Uterus (tissue), 4 donors: Measurements from ENCODE around the gene XYLT1. TPM values are rescaled to one million over a fixed set of nuclear protein-coding genes. Genes with fewer than 3 reads are reported as not detected.

Experiments used
- DNase-seq, 2 donors: peaks; one replicate each; pipeline ENCODE4 v3.0.0-alpha.2; 2019 to 2020
- H3K27ac ChIP-seq, 2 donors: fragments of 200-600 bp; sonication (generic); 1 replicate in 1 of 2; 2 replicates in 1 of 2; pipeline ENCODE4 v1.5.1; 2016 to 2018
- H3K27me3 ChIP-seq, 2 donors: fragments of 200-600 bp; sonication (generic); one replicate each; pipeline ENCODE4 v1.5.1; 2018 to 2019; ENCODE audit warnings: control low read depth in 1 of 2
- H3K36me3 ChIP-seq, 2 donors: fragments of 200-600 bp; sonication (generic); one replicate each; pipeline ENCODE4 v1.5.1; 2019; ENCODE audit warnings: control low read depth in 1 of 2
- H3K4me1 ChIP-seq, 2 donors: fragments of 200-600 bp; sonication (generic); one replicate each; pipeline ENCODE4 v1.5.1; 2018 to 2019; ENCODE audit warnings: control low read depth in 1 of 2
- H3K4me3 ChIP-seq, 2 donors: fragments of 200-600 bp; sonication (generic); 1 replicate in 1 of 2; 2 replicates in 1 of 2; pipeline ENCODE4 v1.5.1; 2018 to 2019; ENCODE audit warnings: mild to moderate bottlenecking in 1 of 2
- H3K9me3 ChIP-seq, 2 donors: fragments of 200-600 bp; sonication (generic); one replicate each; pipeline ENCODE4 v1.5.1; 2019; ENCODE audit warnings: control low read depth in 1 of 2
- POLR2A ChIP-seq, 2 donors: fragments of 450-650 bp; IDR thresholded peaks; one replicate each; pipeline ENCODE4 v1.6.1; 2016; ENCODE audit warnings: antibody characterized with exemption in 2 of 2, mild to moderate bottlenecking in 1 of 2, moderate library complexity in 1 of 2
- intact Hi-C: fragments of 100-400 bp; cut with DNase I; formaldehyde crosslinking; loops from one replicate; pipeline ENCODE4 v1.15.1; 2023; ENCODE audit warnings: low total_unique reads
- total RNA-seq, 4 donors: library from RNA; depleted of rRNA in 3 of 4; stranded (reverse); fragments of >200 nt in 3 of 4; gene quantifications; one replicate each; pipeline versions ENCODE4 v1.1.0 to v1.2.4, GENCODE V29; 2014 to 2023
- TF ChIP-seq, protein P1 (sequence below), 4 experiments: fragments of 200-600 bp in 2 of 4; fragments of 450-650 bp in 2 of 4; sonication (generic) in 2 of 4; IDR thresholded peaks; one replicate each; pipeline ENCODE4 v1.5.1; 2016 to 2019; ENCODE audit warnings: antibody characterized with exemption in 4 of 4, mild to moderate bottlenecking in 2 of 4, moderate library complexity in 1 of 4
- donor health status: DM: yes; HTN: yes; CAD: no.

Gene XYLT1
- total RNA-seq, 4 donors from 2014 or later: 1.5 to 42.2 (median 15.7) TPM

DNA sequence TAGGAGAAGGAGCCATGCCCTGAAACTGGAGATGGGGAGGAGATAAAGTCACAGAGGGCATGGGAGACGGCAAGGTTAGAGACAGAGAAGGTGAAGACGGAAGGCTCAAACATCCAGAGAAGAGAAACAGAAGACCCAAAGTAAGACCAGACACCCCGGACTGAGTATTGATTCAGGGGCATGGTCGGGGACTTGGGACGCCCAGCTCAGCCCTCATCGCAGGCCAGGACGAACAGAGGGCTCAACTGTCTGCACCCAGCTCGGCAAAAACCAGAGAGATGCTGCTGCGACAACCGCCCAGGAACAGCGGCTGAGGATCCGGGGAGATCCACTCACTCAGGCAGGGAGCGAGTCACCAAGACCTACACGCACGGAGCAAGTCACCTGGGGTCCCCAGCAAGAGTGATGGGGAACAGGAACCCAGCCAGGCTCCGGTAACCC lies 999 bp downstream of the XYLT1 start:
- no peaks in the 10 kb centered on the region for H3K4me1 ChIP-seq

DNA sequence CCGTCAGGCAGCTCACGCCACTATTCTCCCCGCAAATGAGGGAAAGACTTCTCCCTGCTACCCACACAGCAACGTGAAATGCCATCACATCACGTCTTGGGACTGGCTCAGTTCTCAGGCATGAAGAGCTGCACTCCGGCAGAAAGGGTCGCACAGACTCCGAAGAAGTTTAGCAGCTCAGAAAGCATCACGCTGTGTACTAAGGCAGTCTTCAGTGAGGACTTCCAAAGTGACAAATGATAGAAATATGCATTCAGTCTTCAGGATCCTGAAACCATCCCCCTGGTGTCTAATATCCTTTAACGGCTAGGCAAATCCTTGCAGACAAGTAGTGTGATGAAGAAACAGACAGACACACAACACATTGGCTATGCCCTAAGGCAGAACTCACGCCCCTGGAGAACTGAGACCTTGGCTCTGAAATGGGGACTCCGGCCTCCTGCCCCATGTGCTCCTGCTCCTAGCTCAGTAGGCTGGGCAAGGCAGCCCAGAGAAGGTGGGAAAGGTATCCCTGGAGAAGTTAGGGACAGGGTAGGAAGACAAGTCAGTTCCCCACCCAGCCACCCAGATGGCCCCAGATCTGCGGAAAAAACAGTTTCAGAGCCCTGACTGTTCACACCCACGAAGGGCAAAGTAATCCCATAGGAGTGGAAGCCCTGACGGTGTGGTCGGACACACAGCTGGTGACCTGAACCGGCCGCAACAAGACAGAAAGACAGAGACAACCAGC lies 1.6 kb downstream of the XYLT1 start:
- Histone ChIP-seq H3K27me3 (no peaks in the 10 kb centered on the region), H3K4me3 (peak overlapping the region; percentile 54 to 66), H3K4me1 (no peaks in the 10 kb centered on the region), H3K36me3 (no peaks in the 10 kb centered on the region), H3K9me3 (no peaks in the 10 kb centered on the region), H3K27ac (peak overlapping the region; percentile 88 to 98)
- intact Hi-C loops: loop anchor here (10.0 kb wide), 1 partner anchor 94 kb away; no protein-coding TSS in a partner anchor
- no peak for TF ChIP-seq POLR2A (IDR thresholded peaks at IDR 0.05)
- TF ChIP-seq, protein P1, sequence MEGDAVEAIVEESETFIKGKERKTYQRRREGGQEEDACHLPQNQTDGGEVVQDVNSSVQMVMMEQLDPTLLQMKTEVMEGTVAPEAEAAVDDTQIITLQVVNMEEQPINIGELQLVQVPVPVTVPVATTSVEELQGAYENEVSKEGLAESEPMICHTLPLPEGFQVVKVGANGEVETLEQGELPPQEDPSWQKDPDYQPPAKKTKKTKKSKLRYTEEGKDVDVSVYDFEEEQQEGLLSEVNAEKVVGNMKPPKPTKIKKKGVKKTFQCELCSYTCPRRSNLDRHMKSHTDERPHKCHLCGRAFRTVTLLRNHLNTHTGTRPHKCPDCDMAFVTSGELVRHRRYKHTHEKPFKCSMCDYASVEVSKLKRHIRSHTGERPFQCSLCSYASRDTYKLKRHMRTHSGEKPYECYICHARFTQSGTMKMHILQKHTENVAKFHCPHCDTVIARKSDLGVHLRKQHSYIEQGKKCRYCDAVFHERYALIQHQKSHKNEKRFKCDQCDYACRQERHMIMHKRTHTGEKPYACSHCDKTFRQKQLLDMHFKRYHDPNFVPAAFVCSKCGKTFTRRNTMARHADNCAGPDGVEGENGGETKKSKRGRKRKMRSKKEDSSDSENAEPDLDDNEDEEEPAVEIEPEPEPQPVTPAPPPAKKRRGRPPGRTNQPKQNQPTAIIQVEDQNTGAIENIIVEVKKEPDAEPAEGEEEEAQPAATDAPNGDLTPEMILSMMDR (IDR thresholded peaks at IDR 0.05): no peak
- no peak for DNase-seq

More for the DNA sequence above, 999 bp downstream of the XYLT1 start:
- H3K27me3 ChIP-seq: no peaks in the 10 kb centered on the region
- H3K9me3 ChIP-seq: no peaks in the 10 kb centered on the region
- H3K36me3 ChIP-seq: no peaks in the 10 kb centered on the region
- TF ChIP-seq, protein P1 (IDR thresholded peaks at IDR 0.05): no peak
- TF ChIP-seq POLR2A (IDR thresholded peaks at IDR 0.05): no peak
- peak overlapping the region; percentile 88 to 98 for H3K27ac ChIP-seq
- peak in 1 of 2 donors; percentile 24 for DNase-seq
- peak overlapping the region; percentile 54 to 66 for H3K4me3 ChIP-seq
- intact Hi-C loops: loop anchor here (10.0 kb wide), 1 partner anchor 95 kb away; no protein-coding TSS in a partner anchor

DNA sequence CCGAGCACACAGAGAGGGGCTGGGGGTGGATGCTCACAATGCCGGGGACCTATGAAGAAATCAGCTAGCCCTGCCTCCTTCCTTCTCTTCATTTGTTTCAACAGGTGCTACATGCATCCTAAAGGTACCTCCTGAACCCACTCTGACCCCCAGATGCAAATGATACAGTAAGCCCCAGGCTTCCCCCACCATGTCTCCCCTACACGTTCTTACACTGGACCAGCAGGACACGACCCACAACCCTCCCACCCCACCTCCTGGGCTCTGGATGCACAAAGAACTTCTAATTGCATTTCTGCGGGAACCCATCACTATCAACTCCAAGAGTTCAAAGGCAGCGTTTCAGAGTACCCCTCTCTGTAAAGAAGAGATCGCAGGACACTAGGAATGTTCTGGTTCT lies 2.1 kb downstream of the XYLT1 start:
- Histone ChIP-seq H3K9me3 (no peaks in the 10 kb centered on the region), H3K4me1 (no peaks in the 10 kb centered on the region), H3K27ac (peak overlapping the region; percentile 2 to 16), H3K4me3 (peak overlapping the region; percentile 54 to 66), H3K36me3 (no peaks in the 10 kb centered on the region), H3K27me3 (no peaks in the 10 kb centered on the region)
- TF ChIP-seq, protein P1 (IDR thresholded peaks at IDR 0.05): no peak
- DNase-seq: no peak
- intact Hi-C loops: loop anchor here (10.0 kb wide), 1 partner anchor 94 kb away; no protein-coding TSS in a partner anchor

DNA sequence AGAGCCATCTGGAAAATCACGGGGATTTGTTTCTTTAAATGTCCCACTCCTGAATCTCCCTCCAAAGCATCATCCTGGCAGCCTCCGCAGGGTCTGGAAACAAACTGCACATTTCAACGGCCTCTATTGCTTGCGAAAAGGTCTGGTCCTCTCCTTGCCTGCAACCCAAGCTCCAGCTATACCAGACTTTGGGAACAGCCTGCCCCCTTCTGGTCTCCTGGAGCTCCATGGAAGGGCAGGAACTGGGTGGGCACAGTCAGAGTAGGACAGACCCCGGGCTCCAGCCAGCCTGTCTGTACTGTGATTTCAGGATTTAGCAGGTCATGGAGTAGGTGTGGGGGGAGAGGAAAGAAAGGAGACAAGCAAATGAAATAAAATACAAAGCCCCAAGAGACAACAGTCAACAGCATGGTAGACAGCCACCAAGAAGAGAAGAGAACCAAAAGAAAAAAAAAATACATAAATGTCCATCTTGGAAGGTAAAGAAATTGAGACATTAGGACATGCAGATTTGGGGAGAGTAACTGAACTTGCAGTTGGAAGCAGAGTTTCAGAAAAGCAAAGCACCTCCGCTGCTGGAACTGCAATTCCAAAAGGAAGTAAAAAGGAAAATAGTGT lies 2.7 kb downstream of the XYLT1 start:
- peak overlapping the region; percentile 54 to 66 for H3K4me3 ChIP-seq
- DNase-seq: peak; percentile 75 to 84
- no peaks in the 10 kb centered on the region for H3K9me3 ChIP-seq
- no peaks in the 10 kb centered on the region for H3K36me3 ChIP-seq
- intact Hi-C loops: loop anchor here (10.0 kb wide), 1 partner anchor 93 kb away; no protein-coding TSS in a partner anchor
- H3K27ac ChIP-seq: peak overlapping the region in 1 of 2 donors; percentile 2
- no peaks in the 10 kb centered on the region for H3K4me1 ChIP-seq
- H3K27me3 ChIP-seq: no peaks in the 10 kb centered on the region
- TF ChIP-seq POLR2A (IDR thresholded peaks at IDR 0.05): no peak
- TF ChIP-seq, protein P1 (IDR thresholded peaks at IDR 0.05): peak; percentile 61 to 70 (median 70)

DNA sequence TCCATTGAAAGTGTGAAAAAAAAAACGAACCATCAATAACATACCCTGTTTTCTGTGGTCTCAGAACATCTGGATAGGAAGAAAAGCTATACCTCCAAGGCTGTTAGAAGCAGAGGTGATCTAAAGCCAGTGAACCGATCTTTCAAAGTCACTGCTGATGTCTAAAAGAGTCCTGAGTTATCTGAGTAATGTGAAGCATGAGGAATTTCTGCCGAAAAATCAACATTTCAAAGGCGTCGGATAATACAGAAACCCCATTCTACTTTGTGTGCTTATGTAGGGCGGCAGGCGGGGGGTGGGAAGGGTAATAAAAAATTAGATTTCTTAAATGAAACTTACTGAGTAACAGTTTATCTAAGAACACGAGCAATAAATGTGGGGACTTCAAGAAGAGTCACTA lies 3.9 kb downstream of the XYLT1 start:
- Histone ChIP-seq H3K9me3 (no peaks in the 10 kb centered on the region), H3K27ac (no peak overlapping the region), H3K27me3 (no peaks in the 10 kb centered on the region), H3K4me1 (no peaks in the 10 kb centered on the region), H3K4me3 (no peak overlapping the region), H3K36me3 (no peaks in the 10 kb centered on the region)
- TF ChIP-seq, protein P1 (IDR thresholded peaks at IDR 0.05): no peak
- no peak for TF ChIP-seq POLR2A (IDR thresholded peaks at IDR 0.05)
- intact Hi-C loops: loop anchor here (10.0 kb wide), 1 partner anchor 92 kb away; no protein-coding TSS in a partner anchor
- DNase-seq: no peak
